ENCODE data around the gene HHATL. TPM values are rescaled to one million over a fixed set of nuclear protein-coding genes. Genes with fewer than 3 reads are reported as not detected.

Gene HHATL, protein sequence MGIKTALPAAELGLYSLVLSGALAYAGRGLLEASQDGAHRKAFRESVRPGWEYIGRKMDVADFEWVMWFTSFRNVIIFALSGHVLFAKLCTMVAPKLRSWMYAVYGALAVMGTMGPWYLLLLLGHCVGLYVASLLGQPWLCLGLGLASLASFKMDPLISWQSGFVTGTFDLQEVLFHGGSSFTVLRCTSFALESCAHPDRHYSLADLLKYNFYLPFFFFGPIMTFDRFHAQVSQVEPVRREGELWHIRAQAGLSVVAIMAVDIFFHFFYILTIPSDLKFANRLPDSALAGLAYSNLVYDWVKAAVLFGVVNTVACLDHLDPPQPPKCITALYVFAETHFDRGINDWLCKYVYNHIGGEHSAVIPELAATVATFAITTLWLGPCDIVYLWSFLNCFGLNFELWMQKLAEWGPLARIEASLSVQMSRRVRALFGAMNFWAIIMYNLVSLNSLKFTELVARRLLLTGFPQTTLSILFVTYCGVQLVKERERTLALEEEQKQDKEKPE
- not detected in 2 replicates for total RNA-seq

DNA sequence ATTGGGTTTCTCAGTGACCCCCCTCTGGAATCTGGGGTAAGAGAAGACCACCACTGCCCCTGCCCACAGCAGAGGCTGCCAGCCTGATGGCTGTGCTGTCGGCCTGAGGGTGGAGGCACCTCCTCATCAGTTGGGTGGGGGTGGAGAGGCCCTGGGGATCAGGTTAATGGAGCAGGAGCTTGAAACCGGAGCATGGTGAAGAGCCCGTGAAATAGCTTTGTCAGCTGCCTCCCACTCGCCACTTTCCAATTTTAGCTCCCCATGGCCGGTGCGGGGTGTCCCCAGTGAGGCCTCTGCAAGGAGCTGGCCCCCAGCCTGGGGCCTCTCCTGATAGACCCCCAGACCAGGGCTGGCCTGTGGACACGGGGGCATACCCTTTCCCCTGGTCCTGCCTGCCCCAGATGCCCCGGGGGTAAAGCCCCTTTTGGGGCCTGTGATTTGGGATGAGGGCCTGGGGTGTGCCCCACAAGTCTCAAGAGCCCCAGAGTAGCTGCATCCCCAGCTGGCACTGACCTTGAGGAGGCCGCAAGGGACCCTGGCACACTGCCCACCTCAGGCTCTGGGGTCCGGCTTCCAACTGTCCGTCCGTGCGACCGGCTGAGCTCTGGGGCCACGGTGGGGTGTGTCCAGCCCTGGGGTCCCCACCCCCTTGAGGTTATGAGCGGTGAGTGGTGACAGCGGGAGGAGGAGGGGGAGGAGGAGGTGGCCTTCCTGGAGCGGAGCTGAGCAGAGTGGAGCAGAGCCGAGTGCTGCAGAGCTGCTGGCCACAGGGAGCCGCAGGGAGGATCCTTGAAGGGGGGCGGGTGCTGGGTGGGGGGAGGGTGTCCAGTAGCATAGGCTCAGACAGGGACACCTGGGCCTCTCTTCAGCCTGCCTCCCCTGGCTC, at the start of gene HHATL:
TSS of gene HHATL (minus strand) at position 733 of the 886 bp plus-strand sequence. CDS start 1,972 bp downstream, outside the sequence.

DNA sequence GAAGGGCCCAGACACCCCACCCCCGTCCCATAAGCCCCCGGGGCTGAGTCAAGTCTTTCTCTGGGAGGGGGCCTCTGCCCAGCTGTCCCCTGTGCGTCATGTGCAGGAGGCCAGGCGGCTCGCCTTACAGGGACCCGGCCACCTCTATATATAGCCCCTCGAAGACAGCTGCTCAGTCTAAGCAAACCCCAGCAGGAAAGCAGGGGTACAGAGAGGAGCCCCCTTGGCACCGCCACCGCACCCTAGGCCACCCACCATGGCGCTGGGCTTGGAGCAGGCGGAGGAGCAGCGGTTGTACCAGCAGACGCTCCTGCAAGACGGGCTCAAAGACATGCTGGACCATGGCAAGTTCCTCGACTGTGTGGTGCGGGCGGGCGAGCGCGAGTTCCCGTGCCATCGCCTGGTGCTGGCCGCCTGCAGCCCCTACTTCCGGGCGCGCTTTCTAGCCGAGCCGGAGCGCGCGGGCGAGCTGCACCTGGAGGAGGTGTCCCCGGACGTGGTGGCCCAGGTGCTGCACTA, 17.2 kb downstream of the HHATL start, which contains the start of gene KLHL40:
TSS of gene KLHL40 (plus strand) at position 175 of the 519 bp plus-strand sequence. CDS start at position 257, 82 bp downstream.

DNA sequence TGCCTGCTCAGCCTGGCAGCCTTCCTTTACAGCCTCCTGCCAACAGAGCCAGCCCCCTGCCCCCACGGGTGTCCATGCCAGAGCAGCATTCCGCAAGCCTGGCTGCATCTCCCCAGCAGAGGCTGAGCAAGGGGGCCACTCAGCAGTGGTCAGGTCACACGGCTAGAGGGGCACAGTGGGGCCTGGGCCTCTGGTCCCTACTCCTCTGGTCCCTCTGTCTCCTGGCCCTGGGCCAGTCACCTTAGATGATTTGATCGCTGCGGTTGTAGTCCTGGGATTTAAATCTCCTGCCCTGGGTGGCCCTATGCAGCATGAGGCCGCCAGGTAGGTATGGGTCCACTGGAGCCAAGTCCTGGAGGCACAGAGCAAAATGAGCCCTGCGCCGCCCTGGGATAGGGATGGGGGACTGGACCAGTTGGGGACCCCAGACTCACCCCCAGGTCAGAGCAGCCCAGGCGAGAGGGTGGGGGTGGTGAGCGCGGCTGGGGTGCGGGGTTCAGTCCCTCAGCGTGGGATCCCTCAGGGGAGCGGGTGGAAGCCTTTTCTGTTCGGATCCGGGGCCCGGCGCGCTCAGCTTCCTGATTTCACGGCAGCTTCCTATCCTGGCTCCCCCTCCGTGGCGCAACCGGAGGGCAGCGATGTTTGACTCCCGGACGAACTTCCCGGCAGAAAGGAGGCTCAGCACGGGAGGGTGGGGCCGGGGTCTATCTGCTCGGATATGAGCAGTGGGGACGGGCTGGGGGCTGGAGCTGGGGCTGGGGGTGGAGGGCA, 48.9 kb downstream of the HHATL start, which contains the start of gene ZBTB47:
TSS of gene ZBTB47 (plus strand) at position 138 of the 771 bp plus-strand sequence. CDS start 4,659 bp downstream, outside the sequence.

Other genes starting within 250 kb of the HHATL start
- not detected in 2 replicates for gene VIPR1, start 200.2 kb downstream of the HHATL start, total RNA-seq
- 66.9 and 85.6 TPM in 2 replicates for gene SEC22C, start 120.8 kb downstream of the HHATL start, total RNA-seq
- gene SS18L2, start 111.9 kb downstream of the HHATL start, total RNA-seq, result 17.0 and 25.1 TPM in 2 replicates
- 8.4 and 11.5 TPM in 2 replicates for gene NKTR, start 102.1 kb downstream of the HHATL start, total RNA-seq
- gene ZBTB47, start 49.1 kb downstream of the HHATL start, total RNA-seq, result 11.0 and 11.9 TPM in 2 replicates
- not detected in 2 replicates for gene KLHL40, start 17.3 kb downstream of the HHATL start, total RNA-seq
- gene CCDC13, start 70.5 kb upstream of the HHATL start, total RNA-seq, result 4.8 and 5.5 TPM in 2 replicates
- 192 and 225 TPM in 2 replicates for gene HIGD1A, start 101.7 kb upstream of the HHATL start, total RNA-seq
- gene ACKR2, start 106.6 kb upstream of the HHATL start, total RNA-seq, result under 0.01 TPM in 1 of 2 replicates, not detected in the other
- gene CYP8B1, start 173.1 kb upstream of the HHATL start, total RNA-seq, result not detected in 2 replicates
- gene ZNF662, start 203.3 kb upstream of the HHATL start, total RNA-seq, result 0.86 and 0.89 TPM in 2 replicates